Suprapubic skin (tissue), 4 donors: ENCODE measurements around the gene TMC6. TPM values are rescaled to one million over a fixed set of nuclear protein-coding genes. Genes with fewer than 3 reads are reported as not detected.
A peak's percentile ranks its signal among the peaks of the same experiment; 100 is the strongest.

Experiments used
- DNase-seq, 2 donors: peaks; one replicate each; pipeline ENCODE4 v3.0.0-alpha.2; 2019; ENCODE audit warnings: low spot score in 2 of 2
- H3K27ac ChIP-seq: fragments of 200-600 bp; sonication (generic); one replicate; pipeline ENCODE4 v1.5.1; 2019
- H3K27me3 ChIP-seq: fragments of 200-600 bp; sonication (generic); one replicate; pipeline ENCODE4 v1.5.1; 2019
- H3K36me3 ChIP-seq: fragments of 200-600 bp; sonication (generic); one replicate; pipeline ENCODE4 v1.5.1; 2019
- H3K4me1 ChIP-seq: fragments of 200-600 bp; sonication (generic); one replicate; pipeline ENCODE4 v1.5.1; 2019
- H3K4me3 ChIP-seq: fragments of 200-600 bp; sonication (generic); one replicate; pipeline ENCODE4 v1.5.1; 2019; ENCODE audit warnings: mild to moderate bottlenecking
- H3K9me3 ChIP-seq: fragments of 200-600 bp; sonication (generic); one replicate; pipeline ENCODE4 v1.5.1; 2019
- CTCF ChIP-seq, 2 donors: fragments of 200-600 bp in 1 of 2; fragments of 450-650 bp in 1 of 2; sonication (generic) in 1 of 2; IDR thresholded peaks; one replicate each; pipeline ENCODE4 v1.5.1; 2016 to 2019; ENCODE audit warnings: antibody characterized with exemption in 2 of 2, mild to moderate bottlenecking in 1 of 2, moderate library complexity in 1 of 2
- EP300 ChIP-seq: sonication (generic); formaldehyde crosslinking; IDR thresholded peaks from one replicate; pipeline ENCODE4 v1.6.1; 2017; ENCODE audit warnings: antibody characterized with exemption
- POLR2A ChIP-seq, 2 donors: fragments of 450-650 bp; IDR thresholded peaks; one replicate each; pipeline ENCODE4 v1.6.1; 2017; ENCODE audit warnings: antibody characterized with exemption in 2 of 2, mild to moderate bottlenecking in 2 of 2, moderate library complexity in 2 of 2
- POLR2AphosphoS5 ChIP-seq, 3 donors: sonication (generic); formaldehyde crosslinking; IDR thresholded peaks; one replicate each; pipeline ENCODE4 v1.6.1; 2017; ENCODE audit warnings: antibody characterized with exemption in 3 of 3
- WGBS: methylation state at CpG from one replicate; pipeline ENCODE4 v1.1.5; 2018; 5-methylcytosine and 5-hydroxymethylcytosine counted together
- total RNA-seq, 4 donors: library from RNA; depleted of rRNA; stranded (reverse); fragments of >200 nt; gene quantifications; one replicate each; pipeline ENCODE4 v1.1.0, GENCODE V29; 2016

The TMC6 gene
- total RNA-seq, 4 donors from 2014 or later, result 27.9 to 48.8 (median 32.0) TPM

GRCh38 chr17:78121801-78122215, 6.7 kb downstream of the TMC6 start:
- Histone ChIP-seq H3K4me1 (peaks cover 32% of the 10 kb centered on the region), H3K4me3 (no peak overlapping the region), H3K27ac (no peak overlapping the region), H3K9me3 (no peaks in the 10 kb centered on the region), H3K27me3 (no peaks in the 10 kb centered on the region), H3K36me3 (peaks cover 64% of the 10 kb centered on the region)
- TF ChIP-seq POLR2AphosphoS5 (IDR thresholded peaks at IDR 0.05) (no peak), EP300 (no peak), POLR2A (IDR thresholded peaks at IDR 0.05) (no peak), CTCF (IDR thresholded peaks at IDR 0.05) (no peak)
- no peak for DNase-seq
- 70% methylated on average over 5 of the region's 11 CpGs for WGBS

- Histone ChIP-seq H3K27me3 (no peaks in the 10 kb centered on the region), H3K27ac (no peak overlapping the region), H3K36me3 (peaks cover 64% of the 10 kb centered on the region), H3K4me3 (no peak overlapping the region), H3K9me3 (no peaks in the 10 kb centered on the region), H3K4me1 (peaks cover 26% of the 10 kb centered on the region)
- WGBS, result 89% methylated on average over 20 of the region's 35 CpGs
- peak in 1 of 2 donors; percentile 58 for DNase-seq
- no peak for TF ChIP-seq CTCF (IDR thresholded peaks at IDR 0.05)
These were observed 7.4 kb downstream of the TMC6 start for GRCh38 chr17:78120971-78121800.

- WGBS, result 98% methylated on average over 12 of the region's 13 CpGs
- Histone ChIP-seq H3K9me3 (no peaks in the 10 kb centered on the region), H3K36me3 (peaks cover 62% of the 10 kb centered on the region)
These were observed 8.0 kb downstream of the TMC6 start for GRCh38 chr17:78120537-78120936.

GRCh38 chr17:78118801-78119241, 9.7 kb downstream of the TMC6 start:
- WGBS, result 76% methylated on average over 9 of the region's 14 CpGs
- DNase-seq, result peak in 1 of 2 donors; percentile 60
- no peaks in the 10 kb centered on the region for H3K27me3 ChIP-seq
- peaks cover 21% of the 10 kb centered on the region for H3K4me1 ChIP-seq
- H3K9me3 ChIP-seq, result no peaks in the 10 kb centered on the region
- H3K4me3 ChIP-seq, result no peak overlapping the region
- peaks cover 45% of the 10 kb centered on the region for H3K36me3 ChIP-seq
- no peak for TF ChIP-seq POLR2AphosphoS5 (IDR thresholded peaks at IDR 0.05)
- no peak for TF ChIP-seq POLR2A (IDR thresholded peaks at IDR 0.05)
- no peak for TF ChIP-seq CTCF (IDR thresholded peaks at IDR 0.05)
- TF ChIP-seq EP300, result no peak
- no peak overlapping the region for H3K27ac ChIP-seq

More at GRCh38 chr17:78120537-78120936, 8.0 kb downstream of the TMC6 start:
- Histone ChIP-seq H3K4me3 (no peak overlapping the region), H3K27ac (no peak overlapping the region), H3K4me1 (peaks cover 20% of the 10 kb centered on the region), H3K27me3 (no peaks in the 10 kb centered on the region)
- TF ChIP-seq POLR2A (IDR thresholded peaks at IDR 0.05) (no peak), POLR2AphosphoS5 (IDR thresholded peaks at IDR 0.05) (no peak), CTCF (IDR thresholded peaks at IDR 0.05) (no peak), EP300 (no peak)
- DNase-seq, result no peak
